HUES48 (cell line): ENCODE results near the gene NADK2.

ENCODE experiments used
- H3K27ac ChIP-seq: one replicate; pipeline ENCODE4 v1.7.0; 2013; ENCODE audit warnings: low read depth, low read length, inconsistent platforms
- H3K27me3 ChIP-seq: 2 replicates; pipeline ENCODE4 v1.6.1; 2013; ENCODE audit warnings: mild to moderate bottlenecking, low read length; ENCODE audit not compliant: control insufficient read depth, insufficient read depth
- H3K36me3 ChIP-seq: 2 replicates; pipeline ENCODE4 v1.6.1; 2013; ENCODE audit warnings: low read length; ENCODE audit not compliant: control insufficient read depth, insufficient read depth
- H3K4me1 ChIP-seq: 2 replicates; pipeline ENCODE4 v1.6.1; 2013; ENCODE audit warnings: mild to moderate bottlenecking, low read length; ENCODE audit not compliant: control insufficient read depth, insufficient read depth
- H3K4me3 ChIP-seq: 2 replicates; pipeline ENCODE4 v1.5.1; 2013; ENCODE audit warnings: mild to moderate bottlenecking, low read depth, low read length
- H3K9ac ChIP-seq: 2 replicates; pipeline ENCODE4 v1.6.1; 2013; ENCODE audit warnings: mild to moderate bottlenecking, low read depth, low read length, moderate library complexity
- H3K9me3 ChIP-seq: 2 replicates; pipeline ENCODE4 v1.6.1; 2013; ENCODE audit warnings: low read length; ENCODE audit not compliant: control insufficient read depth, insufficient read depth

Gene NADK2

GRCh38 chr5:36147681-36148080 lies 94.0 kb downstream of the NADK2 start:
- Histone ChIP-seq H3K4me3 (no peak overlapping the region), H3K9ac (no peak overlapping the region), H3K36me3 (no peaks in the 10 kb centered on the region), H3K27me3 (no peaks in the 10 kb centered on the region), H3K4me1 (peaks cover 8% of the 10 kb centered on the region), H3K9me3 (no peaks in the 10 kb centered on the region), H3K27ac (no peak overlapping the region)

GRCh38 chr5:36146390-36146789 lies 95.3 kb downstream of the NADK2 start:
- H3K36me3 ChIP-seq = no peaks in the 10 kb centered on the region
- no peaks in the 10 kb centered on the region for H3K27me3 ChIP-seq
- H3K4me3 ChIP-seq = no peak overlapping the region
- H3K4me1 ChIP-seq = peaks cover 8% of the 10 kb centered on the region
- no peaks in the 10 kb centered on the region for H3K9me3 ChIP-seq
- H3K9ac ChIP-seq = no peak overlapping the region
- H3K27ac ChIP-seq = no peak overlapping the region

GRCh38 chr5:36145311-36145710 lies 96.4 kb downstream of the NADK2 start:
- no peak overlapping the region for H3K9ac ChIP-seq
- no peak overlapping the region for H3K4me3 ChIP-seq

More at GRCh38 chr5:36145311-36145710, 96.4 kb downstream of the NADK2 start:
- H3K36me3 ChIP-seq = 0 out of 2 replicates have a peak, but pooled peaks cover 5% of the 10 kb centered on the region
- no peaks in the 10 kb centered on the region for H3K27me3 ChIP-seq
- no peaks in the 10 kb centered on the region for H3K9me3 ChIP-seq
- no peak overlapping the region for H3K27ac ChIP-seq
- 0 out of 2 replicates have a peak, but pooled peaks cover 1% of the 10 kb centered on the region for H3K4me1 ChIP-seq
